Measurements from ENCODE around the gene GABRR2. TPM values are rescaled to one million over a fixed set of nuclear protein-coding genes. Genes with fewer than 3 reads are reported as not detected.

The GABRR2 gene
- total RNA-seq, 1 experiment from 2014 or later = not detected

DNA sequence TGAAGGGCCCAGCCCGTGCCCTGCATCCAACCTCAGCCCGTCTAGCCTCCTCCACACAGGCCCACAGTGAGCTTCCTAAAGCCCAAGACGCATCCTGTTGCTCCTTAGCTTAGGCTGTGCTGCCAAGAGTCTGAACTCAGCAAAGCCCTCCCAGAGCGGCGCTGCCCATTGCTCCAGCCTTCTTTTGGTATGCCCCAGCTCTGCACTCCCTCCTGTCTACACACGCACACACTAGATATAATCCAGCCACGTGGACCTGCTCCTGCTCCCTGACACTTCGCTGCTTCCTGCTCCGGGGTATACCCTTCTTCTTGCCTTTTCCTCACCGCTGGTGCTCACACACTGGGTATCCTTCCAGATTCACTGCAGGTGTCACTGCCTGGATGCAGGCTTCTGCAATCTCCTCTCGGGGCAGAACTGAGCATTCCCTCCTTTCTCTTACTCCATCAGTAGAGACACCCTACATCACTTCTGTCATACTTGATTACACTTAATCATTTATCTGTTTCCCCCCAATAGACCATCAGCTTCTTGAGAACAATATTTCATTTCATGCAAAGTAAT is 23.8 kb downstream of the GABRR2 start:
- DNase-seq (ENCODE audit: low read depth) = no peak

DNA sequence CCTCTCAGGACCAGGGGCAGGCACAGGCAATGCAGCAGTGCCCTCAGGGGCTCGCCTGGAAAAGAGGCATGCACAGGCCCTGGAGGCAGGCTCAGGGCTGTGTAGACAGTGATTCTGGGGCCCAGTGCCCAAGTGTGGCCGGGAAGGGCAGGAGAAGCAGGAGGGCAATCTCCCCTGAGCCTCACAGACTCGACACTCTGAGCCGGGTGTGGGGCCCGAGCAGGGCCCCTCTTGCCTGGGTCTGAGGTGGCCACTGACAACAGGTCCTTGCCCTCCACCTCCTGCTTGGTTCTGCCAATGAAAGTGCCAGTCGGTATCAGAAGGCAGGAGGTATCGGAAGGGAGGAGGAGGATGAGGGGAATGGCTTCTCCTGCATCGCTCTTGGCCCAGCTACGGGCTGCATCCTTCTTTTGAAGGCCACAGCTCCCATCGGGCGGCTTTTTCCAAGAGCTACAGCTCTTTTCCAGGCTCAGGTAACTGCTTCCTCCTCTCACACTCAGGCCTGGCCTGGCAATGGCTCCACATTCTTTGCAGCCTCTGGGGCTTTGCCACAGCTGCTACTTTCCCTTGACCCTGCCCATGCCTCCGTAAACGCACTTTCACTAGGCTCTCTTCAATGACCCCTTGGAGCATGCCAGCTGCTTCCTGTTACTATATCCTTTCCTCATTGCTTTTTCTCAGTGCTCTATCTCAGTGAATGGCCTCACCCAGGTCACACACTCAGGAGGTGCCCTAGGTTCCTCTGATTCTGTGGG is 24.5 kb downstream of the GABRR2 start:
- no peak for DNase-seq (ENCODE audit: low read depth)

DNA sequence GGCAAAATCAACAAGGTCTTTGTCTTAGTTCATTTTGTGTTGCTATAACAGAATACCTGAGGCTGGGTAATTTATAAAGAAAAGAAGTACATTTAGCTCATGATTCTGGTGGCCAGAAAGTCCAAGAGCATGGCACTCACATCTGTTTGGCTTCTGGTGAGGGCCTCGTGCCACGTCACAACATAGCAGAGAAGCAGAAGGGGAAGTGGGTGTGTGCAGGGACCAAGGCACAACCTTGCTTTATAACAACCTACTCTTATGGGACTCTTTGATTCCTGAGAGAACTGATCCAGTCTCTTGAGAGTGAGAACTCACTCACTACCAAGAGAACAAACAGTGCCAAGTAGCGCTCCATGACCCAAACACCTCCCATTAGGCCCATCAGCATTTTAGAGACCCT is 25.4 kb downstream of the GABRR2 start:
- DNase-seq (ENCODE audit: low read depth) = no peak

DNA sequence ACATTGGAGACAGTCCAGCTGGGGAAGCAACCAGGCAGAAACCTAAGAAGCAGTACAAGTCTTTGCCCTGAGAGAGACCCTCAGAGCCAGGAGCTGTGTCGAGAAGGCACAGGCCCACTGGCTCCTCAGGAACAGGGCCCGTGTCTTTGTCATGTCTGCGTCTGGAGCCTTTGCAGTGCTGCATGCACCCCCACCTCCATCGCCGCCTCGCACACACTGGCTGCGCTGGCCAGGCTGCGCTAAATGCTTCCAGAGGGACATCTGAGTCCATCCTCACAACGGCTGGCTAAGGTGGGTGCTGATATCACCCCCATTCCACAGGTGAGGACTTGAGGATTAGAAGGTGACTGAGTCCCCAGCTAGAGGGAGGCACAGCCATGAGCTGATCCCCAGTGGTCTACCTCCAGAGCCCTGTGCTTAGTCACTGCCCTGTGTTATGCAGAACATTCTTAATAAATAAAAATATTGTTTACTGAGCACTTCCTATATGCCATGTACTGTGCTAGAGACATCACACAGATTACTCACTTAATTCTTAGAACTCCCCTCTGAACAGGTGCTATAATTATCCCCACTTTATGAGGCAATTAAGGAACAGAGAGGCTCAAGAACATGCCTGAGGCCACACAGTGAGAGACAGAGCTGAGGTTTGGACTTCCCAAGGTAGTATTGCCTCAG is 27.6 kb downstream of the GABRR2 start:
- DNase-seq (ENCODE audit: low read depth) = no peak

DNA sequence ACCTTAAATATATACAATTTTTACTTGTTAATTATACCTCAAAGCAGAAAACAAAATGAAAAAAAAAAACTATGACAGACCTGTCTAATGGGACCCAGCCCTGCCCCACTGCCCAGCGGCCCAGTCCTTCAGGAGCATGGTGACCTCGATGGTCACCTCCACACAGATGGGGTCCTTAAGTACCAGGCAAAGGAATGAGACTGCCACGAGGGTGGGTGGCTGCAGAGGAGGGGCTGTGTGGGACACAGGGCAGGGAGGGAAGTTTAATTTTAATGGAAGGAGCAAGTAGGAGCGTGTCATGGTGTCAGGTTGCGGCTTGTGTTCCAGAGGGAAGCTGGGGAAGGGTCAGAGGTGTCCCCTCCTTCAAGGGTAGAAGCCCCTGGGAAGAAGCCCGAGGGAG is 28.6 kb downstream of the GABRR2 start:
- DNase-seq (ENCODE audit: low read depth) = no peak

DNA sequence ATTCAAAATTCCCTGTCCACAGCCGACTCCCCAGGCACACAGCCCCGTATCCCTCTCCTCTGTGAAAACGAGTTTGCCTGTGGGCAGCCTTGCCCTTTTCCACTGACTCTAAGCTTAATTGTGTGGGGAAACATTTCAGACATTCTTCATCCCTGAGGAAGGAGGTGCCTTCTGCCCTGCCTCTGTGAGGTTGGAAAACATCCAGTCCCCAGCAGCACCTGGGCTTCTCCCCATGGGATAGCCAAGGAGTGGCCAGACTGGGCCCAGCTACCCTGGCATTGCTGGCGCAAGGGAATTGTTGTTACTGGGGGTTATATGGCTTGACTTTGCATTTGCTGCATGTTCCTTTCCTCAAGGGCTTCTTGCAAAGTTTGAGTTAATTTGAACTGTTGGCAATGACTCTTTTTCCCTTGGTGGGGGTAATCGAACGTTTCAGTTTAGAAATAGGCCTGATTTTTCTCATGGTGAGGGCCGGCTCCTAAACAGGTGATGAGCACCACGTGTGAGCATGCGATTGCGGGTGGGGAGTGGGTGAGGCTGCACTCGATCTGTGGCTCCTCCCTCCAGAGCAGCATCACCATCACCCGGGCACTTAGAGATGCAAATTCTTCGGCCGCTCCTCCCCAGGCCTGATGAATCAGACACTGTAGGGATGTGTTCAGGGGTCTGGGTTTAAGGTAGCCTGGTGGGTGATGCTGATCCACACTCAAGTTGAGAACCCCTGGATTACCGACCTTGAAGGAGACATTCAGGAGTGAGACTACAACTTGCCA is 29.9 kb downstream of the GABRR2 start:
- DNase-seq (ENCODE audit: low read depth) = no peak

DNA sequence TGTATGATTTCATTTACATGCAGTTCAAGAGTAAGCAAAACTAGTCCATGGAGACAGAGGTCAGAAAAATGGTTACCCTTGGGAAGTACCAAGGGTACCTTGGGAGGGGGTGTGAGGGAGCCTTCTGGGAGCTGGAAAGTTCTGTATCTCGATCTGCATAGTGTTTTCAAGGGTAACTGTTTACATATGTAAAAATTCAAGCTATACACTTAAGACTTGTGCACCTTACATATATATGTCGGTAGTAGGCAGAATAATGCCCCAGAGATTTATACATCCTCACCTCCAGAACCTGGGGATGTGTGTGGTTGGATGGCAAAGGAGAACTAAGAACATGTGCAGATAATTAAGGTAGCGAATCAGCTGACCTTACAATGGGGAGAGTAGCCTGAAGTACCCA is 31.0 kb downstream of the GABRR2 start:
- no peak for DNase-seq (ENCODE audit: low read depth)

DNA sequence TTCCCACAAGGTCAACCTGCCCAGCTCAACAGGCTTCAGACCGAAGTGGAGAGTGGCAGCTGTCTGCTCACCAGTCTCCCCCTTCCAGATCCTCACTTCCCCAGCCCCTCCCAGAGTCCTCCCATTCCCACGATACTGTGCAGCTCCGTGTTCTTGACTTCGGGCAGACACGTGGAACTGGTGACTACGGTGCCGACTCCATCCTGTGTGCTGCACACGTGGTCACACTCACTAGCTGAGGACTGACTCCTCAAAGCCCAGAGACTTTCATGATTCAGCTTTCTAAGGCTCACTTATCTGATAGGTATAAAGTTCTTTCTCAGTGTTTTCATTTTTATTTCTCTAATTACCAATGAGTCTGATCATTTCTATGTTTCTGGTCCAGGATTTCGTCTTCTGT is 32.4 kb downstream of the GABRR2 start:
- no peak for DNase-seq (ENCODE audit: low read depth)

DNA sequence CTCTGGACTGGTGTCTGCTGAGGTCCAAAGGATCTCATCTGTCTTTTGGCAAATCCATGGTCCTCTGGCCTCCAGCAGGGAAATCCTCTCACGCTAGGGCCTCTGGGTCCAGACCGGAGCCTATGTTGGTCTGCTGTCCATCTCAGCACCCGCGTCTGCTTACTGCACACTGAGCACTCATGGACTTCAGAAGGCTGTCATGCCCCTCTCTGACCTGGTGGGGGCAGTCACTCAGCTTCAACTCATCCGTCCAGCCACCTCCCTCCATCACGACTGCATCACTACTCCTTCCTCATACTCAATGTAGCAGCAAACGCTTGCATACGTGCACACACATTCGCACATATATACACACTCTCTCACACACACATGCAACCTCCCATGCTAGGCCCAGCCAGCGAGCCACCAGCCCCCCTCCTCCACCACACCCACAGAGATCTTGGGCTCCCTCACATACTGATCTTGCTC is 33.3 kb downstream of the GABRR2 start:
- DNase-seq (ENCODE audit: low read depth) = peak; percentile 47

DNA sequence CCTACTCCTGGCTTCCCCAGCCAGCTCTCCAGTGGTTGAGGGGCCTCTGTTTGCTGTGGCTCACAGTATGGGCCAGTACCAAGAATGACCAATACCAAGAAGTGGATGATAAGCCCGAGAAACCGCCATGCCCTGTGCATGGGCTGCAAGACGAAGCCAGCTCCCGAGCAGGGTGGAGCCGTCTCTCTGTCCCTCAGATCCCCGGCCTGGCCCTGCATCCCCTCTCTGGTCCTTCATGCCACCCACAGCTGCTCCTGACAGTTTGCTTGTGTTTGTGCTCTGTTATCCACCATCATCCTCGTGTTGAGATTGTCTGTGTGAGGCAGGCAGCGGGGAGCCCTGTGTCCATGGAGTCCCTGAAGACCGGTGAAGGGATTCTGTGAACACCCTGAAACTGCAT is 36.1 kb downstream of the GABRR2 start:
- no peak for DNase-seq (ENCODE audit: low read depth)

DNA sequence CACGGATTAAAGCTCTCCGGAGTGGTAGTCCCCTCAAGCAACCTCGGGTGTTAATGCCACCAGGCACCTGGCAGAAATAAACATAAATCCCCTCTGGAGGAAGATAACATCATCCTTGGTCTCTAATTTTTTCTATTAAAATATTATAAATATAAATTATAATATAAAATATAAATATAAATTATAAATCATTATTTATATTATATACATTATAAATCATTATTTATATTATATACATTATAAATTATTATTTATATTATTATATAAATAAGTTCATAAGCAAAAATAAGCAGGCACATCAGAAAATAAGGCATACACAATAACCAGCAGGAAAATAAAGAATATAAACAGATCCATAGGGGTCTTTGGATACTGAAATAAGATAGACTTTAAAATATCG is 39.2 kb downstream of the GABRR2 start:
- no peak for DNase-seq (ENCODE audit: low read depth)

DNA sequence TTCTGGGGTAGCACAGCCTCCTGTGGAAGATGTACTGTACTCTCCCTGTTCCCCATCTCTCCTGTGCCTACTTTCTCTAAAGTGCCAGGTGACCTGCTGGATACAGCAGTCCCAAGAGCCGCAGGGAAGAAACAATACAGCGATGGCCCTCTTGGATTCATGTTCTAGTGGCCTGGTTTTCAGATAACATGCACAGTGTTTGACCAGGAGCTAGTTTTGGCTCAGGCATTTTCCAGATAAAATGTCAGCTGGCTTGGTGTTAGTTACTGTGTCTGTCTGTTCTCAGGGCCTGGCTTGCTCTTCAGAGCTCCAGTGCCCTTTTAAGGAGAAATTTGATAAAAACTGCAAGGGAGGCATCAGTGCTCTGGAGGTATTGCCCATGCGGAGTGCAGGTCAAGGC is 41.3 kb downstream of the GABRR2 start:
- no peak for DNase-seq (ENCODE audit: low read depth)

DNA sequence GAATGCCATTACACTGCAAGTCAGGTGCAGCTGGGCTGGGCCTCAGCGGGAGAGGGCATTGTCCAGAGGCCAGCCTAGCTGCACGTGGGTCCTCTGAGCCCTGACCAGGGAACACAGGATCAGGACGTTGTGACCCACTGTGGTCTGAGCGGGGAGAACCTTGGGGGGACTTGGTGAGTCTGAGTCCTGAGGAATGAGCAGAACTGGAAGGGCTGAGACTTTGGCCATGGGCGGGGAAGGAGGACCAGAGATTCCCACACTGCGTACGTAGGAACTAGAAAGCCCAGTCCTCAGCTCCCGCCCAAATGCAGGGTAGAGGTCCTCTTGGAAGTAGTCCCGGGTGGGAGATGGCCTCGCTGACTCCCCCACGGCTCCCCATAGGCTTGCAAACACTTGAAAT is 42.5 kb downstream of the GABRR2 start:
- DNase-seq (ENCODE audit: low read depth) = no peak

DNA sequence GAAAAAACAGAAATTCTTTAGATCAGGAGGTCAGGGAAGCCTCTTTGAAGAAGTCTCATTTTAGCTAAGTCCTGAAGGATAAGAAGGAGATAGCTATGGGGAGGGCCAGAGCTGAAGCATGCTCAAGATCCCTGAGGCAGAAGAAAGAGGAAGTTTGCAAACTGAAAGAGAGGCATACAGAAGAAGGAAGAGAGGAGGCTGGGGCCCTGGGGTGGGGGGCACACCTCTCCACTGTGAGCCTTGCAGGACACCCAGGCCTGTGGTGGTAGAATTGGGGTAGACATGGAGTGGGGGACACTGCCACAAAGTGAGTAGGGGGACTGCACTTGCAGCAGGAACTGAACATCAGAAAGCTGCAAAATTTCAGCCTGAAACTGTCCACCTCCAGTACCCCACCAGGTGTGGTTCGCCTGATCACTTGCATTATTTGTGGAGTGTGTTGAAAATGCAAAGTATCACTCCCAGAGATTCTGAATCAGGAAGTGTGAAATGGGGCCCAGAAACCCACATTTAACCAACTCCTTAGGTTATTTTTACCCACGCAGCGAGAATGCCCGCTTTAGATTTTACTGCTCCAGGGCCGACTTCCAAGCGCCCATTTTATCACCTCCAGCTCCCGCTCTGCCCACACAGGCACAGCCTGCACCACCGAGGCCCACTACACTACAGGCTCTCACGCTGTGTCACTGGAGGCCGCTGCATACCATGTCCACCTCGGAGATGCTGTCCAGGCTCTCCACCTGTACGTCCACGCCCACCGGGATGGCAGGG is 44.0 kb downstream of the GABRR2 start:
- DNase-seq (ENCODE audit: low read depth) = no peak

DNA sequence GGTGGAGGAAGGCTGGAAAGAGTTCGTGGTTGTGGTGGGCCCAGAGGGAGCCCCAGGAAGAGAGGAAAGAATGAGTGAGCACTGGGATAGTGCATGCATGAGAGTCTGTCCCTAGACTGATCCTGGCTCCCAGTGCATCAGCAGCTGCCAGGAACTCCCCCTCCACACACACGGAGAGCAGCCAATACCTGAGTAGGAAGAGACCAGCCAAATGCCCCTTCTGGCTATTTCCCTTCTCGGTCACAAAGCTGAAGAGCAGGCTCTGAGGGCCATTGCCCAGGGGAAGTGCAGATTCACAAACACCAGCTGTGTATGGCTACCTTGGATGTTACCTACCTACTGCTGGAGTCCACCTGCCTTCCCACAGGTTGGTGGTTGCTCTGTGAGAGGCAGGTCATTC is 45.1 kb downstream of the GABRR2 start:
- no peak for DNase-seq (ENCODE audit: low read depth)

DNA sequence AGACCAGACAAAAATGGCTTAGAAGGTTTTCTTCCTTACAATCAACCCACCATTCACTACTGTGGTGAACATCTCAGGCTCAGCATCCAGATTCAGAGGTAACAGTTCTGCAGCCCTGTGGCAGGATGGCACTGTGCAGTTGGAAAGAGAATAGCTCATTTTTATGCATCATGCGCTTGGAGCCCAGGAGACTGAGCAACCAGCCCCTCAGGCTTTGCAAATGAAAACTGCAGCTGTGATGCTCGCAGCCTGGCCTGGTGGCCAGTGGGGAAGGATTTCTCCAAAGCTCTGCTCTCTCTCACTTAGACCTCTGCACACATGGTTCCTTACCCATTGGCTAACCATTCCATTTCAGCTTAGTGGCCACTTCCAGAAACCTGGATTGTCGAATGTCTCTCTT is 45.8 kb downstream of the GABRR2 start:
- DNase-seq (ENCODE audit: low read depth) = no peak

DNA sequence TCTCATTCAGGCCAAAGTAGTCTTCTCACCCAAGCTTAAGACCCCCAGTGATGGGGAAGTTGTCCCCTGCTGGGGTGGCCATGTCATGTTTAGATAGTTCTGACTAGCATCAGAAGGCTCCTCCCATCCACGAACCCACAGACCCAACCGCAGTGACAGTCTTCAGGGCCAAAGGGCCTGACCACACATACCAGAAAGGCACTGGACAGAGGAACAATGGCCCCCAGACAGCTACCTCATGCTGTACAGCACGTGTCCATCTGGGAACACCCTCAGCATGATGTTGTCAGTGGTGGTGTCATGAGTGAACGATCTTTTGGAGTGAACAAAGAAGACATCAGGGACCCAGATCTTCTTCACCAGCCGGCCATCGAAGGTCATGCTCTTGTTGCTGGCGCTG is 46.3 kb downstream of the GABRR2 start:
- peak; percentile 60 for DNase-seq (ENCODE audit: low read depth)

DNA sequence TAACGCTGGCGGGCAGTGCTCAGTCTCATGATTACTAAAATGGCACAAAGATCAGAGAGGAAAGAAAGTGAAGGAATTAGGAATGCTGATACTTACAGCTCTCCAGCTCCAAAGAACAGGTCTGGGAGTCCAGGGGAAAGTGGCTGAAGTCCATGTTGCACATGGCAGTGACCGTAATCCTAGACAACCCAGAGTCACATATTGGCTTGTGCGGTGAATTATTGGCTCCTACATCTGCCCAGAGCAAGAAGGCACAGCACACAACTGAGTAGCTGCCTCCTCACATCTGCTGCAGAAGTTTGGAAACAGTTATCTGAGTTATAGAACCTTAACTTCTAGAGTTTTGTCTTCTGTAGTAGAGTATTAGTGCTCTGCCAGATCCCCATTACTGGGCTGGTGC is 47.2 kb downstream of the GABRR2 start:
- DNase-seq (ENCODE audit: low read depth) = no peak

DNA sequence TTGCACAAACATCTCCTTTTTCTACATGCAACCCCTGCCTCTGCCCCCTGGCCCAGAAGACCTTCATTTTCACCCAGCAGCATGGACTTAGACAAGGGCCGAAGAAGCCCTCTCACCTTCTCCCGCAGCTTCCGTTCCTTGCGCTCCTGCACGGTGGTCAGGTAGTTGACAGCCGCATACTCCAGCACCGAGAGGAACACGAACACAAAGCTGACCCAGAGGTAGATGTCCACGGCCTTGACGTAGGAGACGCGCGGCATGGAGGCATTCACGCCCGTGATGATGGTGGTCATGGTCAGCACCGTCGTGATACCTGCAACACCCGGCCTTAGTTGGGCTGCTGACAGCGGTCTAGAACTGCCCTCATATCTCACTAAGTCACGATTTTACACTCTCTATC is 50.8 kb downstream of the GABRR2 start:
- DNase-seq (ENCODE audit: low read depth) = no peak

DNA sequence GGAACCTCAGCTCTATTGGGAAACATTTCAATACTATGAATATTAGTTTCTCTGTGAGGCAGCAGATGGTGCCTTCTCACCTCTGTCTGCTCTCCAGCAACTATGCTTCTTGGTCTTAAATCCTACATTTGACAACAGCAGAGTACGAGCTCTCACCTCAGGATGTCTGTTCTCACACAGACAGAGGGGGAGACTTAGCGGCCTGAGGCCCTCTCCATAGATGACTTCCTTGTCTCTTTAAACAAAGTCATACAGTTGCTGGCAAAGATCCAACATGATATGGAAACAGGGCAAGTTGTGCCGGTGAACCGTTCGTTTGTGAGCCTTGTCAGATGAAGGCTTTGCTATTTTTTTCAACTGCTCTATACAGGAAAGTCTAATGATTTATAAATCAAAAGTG is 54.3 kb downstream of the GABRR2 start:
- DNase-seq (ENCODE audit: low read depth) = no peak

DNA sequence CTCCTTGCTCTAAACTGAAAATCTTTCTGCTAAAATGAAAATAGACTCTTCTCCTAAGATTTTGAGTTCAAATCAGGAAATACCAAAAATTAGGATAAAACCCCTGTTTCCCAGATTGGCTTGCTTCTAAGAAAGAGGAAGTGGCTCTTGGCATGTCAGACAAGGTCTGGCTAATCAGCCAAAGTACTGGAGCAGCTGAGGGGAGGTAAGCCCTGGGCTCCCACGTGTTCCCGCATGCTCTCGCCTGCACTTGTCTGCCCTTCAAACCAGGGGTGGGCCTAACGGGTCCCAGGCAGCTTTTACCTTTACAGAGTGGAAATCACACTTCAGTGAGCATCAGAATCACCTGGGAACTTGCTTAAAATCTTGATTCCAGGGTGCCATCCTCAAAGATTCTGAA is 54.8 kb downstream of the GABRR2 start:
- no peak for DNase-seq (ENCODE audit: low read depth)

DNA sequence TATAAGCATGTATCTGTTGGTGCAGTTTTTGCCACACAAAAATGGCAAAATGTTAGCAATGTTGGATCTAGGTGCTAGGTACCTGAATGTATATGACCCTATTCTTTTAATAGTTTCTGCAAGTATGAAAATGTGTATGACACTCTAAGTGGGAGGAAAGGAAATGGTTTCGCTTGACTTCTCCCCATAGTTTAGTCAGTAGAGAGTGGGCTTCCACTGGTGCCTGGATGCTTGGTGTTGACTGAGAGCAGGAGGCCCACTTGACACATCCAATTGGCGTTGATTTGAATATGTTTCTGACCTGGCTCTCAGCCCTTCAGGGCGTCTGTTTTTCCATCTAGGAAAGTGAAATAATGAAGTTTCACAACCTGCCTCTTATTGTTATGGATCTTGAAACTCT is 56.2 kb downstream of the GABRR2 start:
- DNase-seq (ENCODE audit: low read depth) = no peak
